Thyroid gland (tissue), 4 donors: Measurements from ENCODE around the gene PIGP. TPM values are rescaled to one million over a fixed set of nuclear protein-coding genes. Genes with fewer than 3 reads are reported as not detected.
"Not testable (repeated sequence)": the region's sequence is repeated elsewhere in the genome, so short reads cannot be mapped to it uniquely, and the experiment has no call there.

Experiments used
- DNase-seq, 2 donors: peaks; one replicate each; pipeline ENCODE4 v3.0.0-alpha.2; 2019
- H3K27ac ChIP-seq, 3 donors: fragments of 200-600 bp; sonication (generic); 1 replicate in 2 of 3; 2 replicates in 1 of 3; pipeline ENCODE4 v1.5.1; 2016 to 2019; ENCODE audit warnings: mild to moderate bottlenecking in 1 of 3, moderate library complexity in 1 of 3
- H3K27me3 ChIP-seq: fragments of 200-600 bp; sonication (generic); one replicate; pipeline ENCODE4 v1.5.1; 2019
- H3K36me3 ChIP-seq, 2 donors: fragments of 200-600 bp; sonication (generic); one replicate each; pipeline ENCODE4 v1.5.1; 2016 to 2019
- H3K4me1 ChIP-seq, 2 donors: fragments of 200-600 bp; sonication (generic); one replicate each; pipeline ENCODE4 v1.5.1; 2017 to 2019
- H3K4me3 ChIP-seq, 3 donors: fragments of 200-600 bp; sonication (generic); replicated peaks in 1 of 3; 1 replicate in 2 of 3; 2 replicates in 1 of 3; pipeline ENCODE4 v1.5.1; 2016; ENCODE audit warnings: mild to moderate bottlenecking in 1 of 3
- H3K9me3 ChIP-seq: fragments of 200-600 bp; sonication (generic); one replicate; pipeline ENCODE4 v1.5.1; 2017
- POLR2A ChIP-seq, 2 donors: fragments of 450-650 bp; IDR thresholded peaks; one replicate each; pipeline ENCODE4 v1.6.1; 2017; ENCODE audit warnings: antibody characterized with exemption in 2 of 2, mild to moderate bottlenecking in 2 of 2, moderate library complexity in 1 of 2
- WGBS, 2 donors: methylation state at CpG; one replicate each; pipeline ENCODE4 v1.1.5; 2017; 5-methylcytosine and 5-hydroxymethylcytosine counted together
- intact Hi-C: fragments of 100-400 bp; cut with DNase I; formaldehyde crosslinking; loops from one replicate; pipeline ENCODE4 v1.15.1; 2023
- total RNA-seq, 4 donors: library from RNA; depleted of rRNA; stranded (reverse); fragments of >200 nt; gene quantifications; one replicate each; pipeline ENCODE4 v1.2.3, GENCODE V29; 2016
- TF ChIP-seq, protein P1 (sequence below), 6 experiments: fragments of 200-600 bp in 3 of 6; fragments of 450-650 bp in 3 of 6; sonication (generic) in 3 of 6; IDR thresholded peaks; one replicate each; pipeline ENCODE4 v1.5.1; 2016 to 2019; ENCODE audit warnings: antibody characterized with exemption in 6 of 6, mild to moderate bottlenecking in 2 of 6, inconsistent platforms in 1 of 6, moderate library complexity in 1 of 6

Gene PIGP
- 10 to 100 TPM; 14.7 to 27.0 (median 23.3) TPM for total RNA-seq

GRCh38 chr21:37072988-37073416 lies at the start of gene PIGP, which contains the start of gene TTC3:
TSS of gene PIGP (minus strand) at chr21:37073071. CDS start at chr21:37072515, 556 bp downstream.
TSS of gene TTC3 (plus strand) at chr21:37073254. CDS start at chr21:37087258, 14,004 bp downstream.
- WGBS, 2 donors, result no CpG with 5 or more reads among the region's 61 CpGs
- H3K27ac ChIP-seq, result peak within 1 kb of the TSS; percentile 99
- DNase-seq, result peak; percentile 94 to 96
- peaks cover 13 to 25% of the 10 kb centered on the region in 2 donors for H3K4me1 ChIP-seq
- no peaks in the 10 kb centered on the region for H3K36me3 ChIP-seq
- H3K27me3 ChIP-seq, result no peaks in the 10 kb centered on the region
- intact Hi-C loops, result loop anchor here (5.0 to 10.0 kb wide), 2 partner anchors 88 to 194 kb away; partner anchors contain the start of gene VPS26C
- no peaks in the 10 kb centered on the region for H3K9me3 ChIP-seq
- H3K4me3 ChIP-seq, result peak within 1 kb of the TSS; percentile 69 to 89 (median 81)
- TF ChIP-seq, protein P1, sequence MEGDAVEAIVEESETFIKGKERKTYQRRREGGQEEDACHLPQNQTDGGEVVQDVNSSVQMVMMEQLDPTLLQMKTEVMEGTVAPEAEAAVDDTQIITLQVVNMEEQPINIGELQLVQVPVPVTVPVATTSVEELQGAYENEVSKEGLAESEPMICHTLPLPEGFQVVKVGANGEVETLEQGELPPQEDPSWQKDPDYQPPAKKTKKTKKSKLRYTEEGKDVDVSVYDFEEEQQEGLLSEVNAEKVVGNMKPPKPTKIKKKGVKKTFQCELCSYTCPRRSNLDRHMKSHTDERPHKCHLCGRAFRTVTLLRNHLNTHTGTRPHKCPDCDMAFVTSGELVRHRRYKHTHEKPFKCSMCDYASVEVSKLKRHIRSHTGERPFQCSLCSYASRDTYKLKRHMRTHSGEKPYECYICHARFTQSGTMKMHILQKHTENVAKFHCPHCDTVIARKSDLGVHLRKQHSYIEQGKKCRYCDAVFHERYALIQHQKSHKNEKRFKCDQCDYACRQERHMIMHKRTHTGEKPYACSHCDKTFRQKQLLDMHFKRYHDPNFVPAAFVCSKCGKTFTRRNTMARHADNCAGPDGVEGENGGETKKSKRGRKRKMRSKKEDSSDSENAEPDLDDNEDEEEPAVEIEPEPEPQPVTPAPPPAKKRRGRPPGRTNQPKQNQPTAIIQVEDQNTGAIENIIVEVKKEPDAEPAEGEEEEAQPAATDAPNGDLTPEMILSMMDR (IDR thresholded peaks at IDR 0.05), result no peak
- peak; percentile 50 to 95 for TF ChIP-seq POLR2A (IDR thresholded peaks at IDR 0.05)

DNA sequence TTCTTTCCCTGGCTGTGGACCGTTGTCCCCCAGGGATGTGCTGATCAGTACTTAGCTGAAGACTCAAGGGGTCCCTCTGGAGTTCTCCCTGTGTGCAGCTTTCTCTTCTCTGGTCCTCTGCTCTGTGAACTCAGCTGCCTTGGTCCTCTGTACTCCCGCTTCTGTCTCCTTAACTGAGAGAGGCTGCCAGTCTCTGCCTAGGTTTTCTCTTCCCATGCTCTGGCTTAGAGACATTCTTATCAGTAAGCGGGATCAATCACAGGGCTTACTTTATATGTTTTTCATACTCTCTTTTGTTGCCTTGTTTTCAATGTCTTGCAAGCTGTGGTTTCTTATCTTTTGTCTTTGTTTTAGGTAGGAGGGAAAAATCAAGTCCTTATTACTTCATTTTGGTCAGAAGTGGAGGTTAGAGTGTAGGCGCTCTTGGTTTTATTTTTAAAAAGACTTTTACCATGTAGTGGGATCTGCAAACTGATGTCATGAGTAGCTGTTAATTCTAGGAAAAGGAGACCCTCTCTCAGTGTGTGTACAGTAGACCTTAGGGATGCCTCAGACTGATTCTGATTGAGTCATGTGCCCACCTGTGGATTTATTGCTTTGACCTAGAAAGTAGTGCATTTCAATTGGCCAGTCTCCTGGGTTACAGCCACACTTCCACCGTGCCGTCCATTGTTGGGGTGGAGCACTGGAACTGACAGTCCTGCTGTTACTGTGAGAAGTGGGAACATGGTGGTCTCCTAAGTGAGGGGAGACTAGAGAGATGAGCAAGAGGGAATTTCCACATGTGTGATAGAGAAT lies 46.7 kb upstream of the PIGP start:
- DNase-seq, result no peak
- Histone ChIP-seq H3K4me3 (no peak overlapping the region), H3K4me1 (no peaks in the 10 kb centered on the region), H3K27me3 (no peaks in the 10 kb centered on the region), H3K9me3 (no peaks in the 10 kb centered on the region), H3K27ac (no peak overlapping the region), H3K36me3 (no peaks in the 10 kb centered on the region)
- intact Hi-C loops, result no loop called here
- TF ChIP-seq, protein P1 (IDR thresholded peaks at IDR 0.05), result no peak
- no peak for TF ChIP-seq POLR2A (IDR thresholded peaks at IDR 0.05)
- 79 to 85% methylated on average over 6 of the region's 6 CpGs for WGBS, 2 donors

DNA sequence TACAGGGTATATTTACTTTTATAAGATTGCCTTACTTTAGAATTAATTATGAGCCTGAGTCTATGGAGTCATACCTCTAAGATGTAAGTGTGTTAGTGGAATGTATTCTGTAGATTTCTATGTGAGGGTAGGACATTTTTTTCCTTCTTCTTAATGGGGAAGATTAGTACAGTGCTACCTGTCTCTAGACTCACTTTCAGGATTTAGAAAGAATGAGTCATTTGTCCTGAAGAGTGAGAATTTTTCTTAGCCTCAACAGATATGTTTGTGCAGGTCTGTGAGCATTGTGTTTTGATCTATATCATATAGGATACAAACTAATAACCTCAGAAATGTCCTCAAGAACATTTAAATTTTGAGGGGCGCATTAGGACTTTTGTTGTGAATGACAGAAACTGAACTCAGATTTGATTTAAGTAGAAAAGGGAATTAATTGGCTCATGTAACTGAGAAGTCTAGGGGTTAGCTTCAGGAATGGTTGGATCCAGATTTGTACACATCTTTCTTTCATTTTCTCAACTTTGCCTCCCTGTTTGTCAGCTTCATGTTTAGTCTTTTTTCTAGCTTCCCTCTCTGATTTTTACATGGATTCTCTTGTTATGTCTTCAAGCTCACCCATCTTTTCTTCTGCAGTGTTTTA lies 45.4 kb upstream of the PIGP start:
- Histone ChIP-seq H3K27ac (no peak overlapping the region), H3K27me3 (no peaks in the 10 kb centered on the region), H3K4me1 (no peaks in the 10 kb centered on the region), H3K4me3 (no peak overlapping the region), H3K9me3 (no peaks in the 10 kb centered on the region), H3K36me3 (no peaks in the 10 kb centered on the region)
- DNase-seq, result no peak
- TF ChIP-seq, protein P1 (IDR thresholded peaks at IDR 0.05), result no peak
- TF ChIP-seq POLR2A (IDR thresholded peaks at IDR 0.05), result no peak
- intact Hi-C loops, result no loop called here
- WGBS, 2 donors, result 61 to 100% methylated on average over 1 of the region's 1 CpG

DNA sequence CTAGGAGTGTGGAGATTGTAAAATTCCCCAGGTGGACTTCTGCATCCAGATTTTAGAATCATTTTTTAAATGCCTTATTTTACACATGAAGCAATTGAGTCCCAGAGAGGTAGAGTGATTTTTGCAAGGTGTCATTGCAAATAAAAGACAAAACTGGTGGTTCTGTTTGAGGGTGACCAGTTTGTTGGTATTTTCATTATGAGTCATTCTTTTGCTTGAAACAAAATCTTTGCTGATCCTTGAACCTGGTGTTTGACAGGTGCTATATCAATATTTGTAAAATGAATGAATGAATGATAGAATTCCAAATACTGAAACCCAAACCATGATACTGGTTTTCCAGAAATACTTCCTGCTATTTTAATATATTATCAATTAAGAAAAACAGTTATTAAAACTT lies 44.3 kb upstream of the PIGP start:
- Histone ChIP-seq H3K36me3 (no peaks in the 10 kb centered on the region), H3K9me3 (no peaks in the 10 kb centered on the region), H3K27me3 (no peaks in the 10 kb centered on the region), H3K4me3 (no peak overlapping the region), H3K4me1 (no peaks in the 10 kb centered on the region), H3K27ac (no peak overlapping the region)
- no peak for DNase-seq
- TF ChIP-seq POLR2A (IDR thresholded peaks at IDR 0.05), result no peak
- TF ChIP-seq, protein P1 (IDR thresholded peaks at IDR 0.05), result no peak
- intact Hi-C loops, result no loop called here

DNA sequence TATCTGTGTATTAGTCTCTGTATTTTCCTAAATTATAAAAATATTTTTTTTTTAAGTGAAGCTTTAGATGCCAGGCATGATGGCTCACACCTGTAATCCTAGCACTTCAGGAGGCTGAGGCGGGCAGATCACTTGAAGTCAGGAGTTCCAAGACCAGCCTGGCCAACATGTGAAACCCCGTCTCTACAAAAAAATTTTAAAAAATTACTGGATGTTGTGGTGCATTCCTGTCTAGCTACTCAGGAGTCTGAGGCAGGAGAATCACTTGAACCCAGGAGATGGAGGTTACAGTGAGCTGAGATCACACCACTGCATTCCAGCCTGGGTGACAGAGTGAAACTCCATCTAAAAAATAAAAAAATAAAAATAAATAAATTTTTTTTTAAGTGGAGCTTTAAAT lies 43.6 kb upstream of the PIGP start:
- H3K4me1 ChIP-seq, H3K36me3 ChIP-seq, H3K27me3 ChIP-seq, intact Hi-C loops, H3K27ac ChIP-seq, H3K4me3 ChIP-seq, H3K9me3 ChIP-seq, DNase-seq: not testable (repeated sequence)
- WGBS, 2 donors, result 90 to 98% methylated on average over 2 of the region's 2 CpGs

DNA sequence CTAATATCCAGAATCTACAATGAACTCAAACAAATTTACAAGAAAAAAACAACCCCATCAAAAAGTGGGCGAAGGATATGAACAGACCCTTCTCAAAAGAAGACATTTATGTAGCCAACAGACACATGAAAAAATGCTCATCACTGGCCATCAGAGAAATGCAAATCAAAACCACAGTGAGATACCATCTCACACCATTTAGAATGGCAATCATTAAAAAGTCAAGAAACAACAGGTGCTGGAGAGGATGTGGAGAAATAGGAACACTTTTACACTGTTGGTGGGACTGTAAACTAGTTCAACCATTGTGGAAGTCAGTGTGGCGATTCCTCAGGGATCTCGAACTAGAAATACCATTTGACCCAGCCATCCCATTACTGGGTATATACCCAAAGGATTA lies 41.4 kb upstream of the PIGP start:
- WGBS, 2 donors, result 100% methylated on average over 2 to 3 of the region's 3 CpGs
- H3K4me1 ChIP-seq, H3K27ac ChIP-seq, H3K27me3 ChIP-seq, H3K36me3 ChIP-seq, DNase-seq, H3K9me3 ChIP-seq, H3K4me3 ChIP-seq, intact Hi-C loops: not testable (repeated sequence)

DNA sequence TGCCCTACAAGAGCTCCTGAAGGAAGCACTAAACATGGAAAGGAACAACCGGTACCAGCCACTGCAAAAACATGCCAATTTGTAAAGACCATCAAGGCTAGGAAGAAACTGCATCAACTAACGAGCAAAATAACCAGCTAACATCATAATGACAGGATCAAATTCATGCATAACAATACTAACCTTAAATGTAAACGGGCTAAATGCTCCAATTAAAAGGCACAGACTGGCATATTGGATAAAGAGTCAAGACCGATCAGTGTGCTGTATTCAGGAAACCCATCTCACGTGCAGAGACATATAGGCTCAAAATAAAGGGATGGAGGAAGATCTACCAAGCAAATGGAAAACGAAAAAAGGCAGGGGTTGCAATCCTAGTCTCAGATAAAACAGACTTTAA lies 38.2 kb upstream of the PIGP start:
- H3K27ac ChIP-seq, DNase-seq, H3K9me3 ChIP-seq, H3K4me3 ChIP-seq, H3K4me1 ChIP-seq, H3K27me3 ChIP-seq, intact Hi-C loops, H3K36me3 ChIP-seq: not testable (repeated sequence)
- 98 to 99% methylated on average over 6 of the region's 6 CpGs for WGBS, 2 donors
